Vagina (tissue), 2 donors: ENCODE results near the gene NT5DC1.

Source experiments
- POLR2AphosphoS5 ChIP-seq, 2 donors: sonication (generic); formaldehyde crosslinking; IDR thresholded peaks; one replicate each; pipeline ENCODE4 v1.9.0; 2017; ENCODE audit warnings: antibody characterized with exemption in 2 of 2, mild to moderate bottlenecking in 2 of 2, low read depth in 1 of 2; ENCODE audit not compliant: insufficient read depth in 1 of 2
- TF ChIP-seq, protein P1 (sequence below), 3 experiments: fragments of 450-650 bp in 2 of 3; fragments of 200-600 bp in 1 of 3; sonication (generic) in 1 of 3; IDR thresholded peaks; one replicate each; pipeline ENCODE4 v1.5.1; 2017 to 2019; ENCODE audit warnings: antibody characterized with exemption in 3 of 3, mild to moderate bottlenecking in 2 of 3, moderate library complexity in 2 of 3

DNA sequence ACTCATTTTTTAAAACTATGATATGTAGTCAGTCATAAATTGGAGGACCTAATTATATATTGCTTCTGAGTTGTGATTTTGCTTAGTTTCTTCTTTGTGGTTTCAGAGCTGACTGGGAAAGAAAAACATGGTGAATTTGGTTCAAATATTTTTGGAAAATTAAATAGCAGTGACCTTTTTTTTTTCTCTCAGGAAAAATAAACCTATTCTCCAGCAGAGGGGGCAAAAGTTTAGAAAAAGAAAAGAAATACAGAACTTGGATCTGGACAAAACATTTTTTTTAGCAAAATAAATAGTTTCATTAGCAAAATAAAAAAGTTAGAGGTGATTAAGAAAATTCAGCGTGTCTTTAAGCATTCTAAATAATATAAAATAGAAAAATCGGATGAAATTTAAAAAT, 15.1 kb downstream of the NT5DC1 start:
- TF ChIP-seq, protein P1, sequence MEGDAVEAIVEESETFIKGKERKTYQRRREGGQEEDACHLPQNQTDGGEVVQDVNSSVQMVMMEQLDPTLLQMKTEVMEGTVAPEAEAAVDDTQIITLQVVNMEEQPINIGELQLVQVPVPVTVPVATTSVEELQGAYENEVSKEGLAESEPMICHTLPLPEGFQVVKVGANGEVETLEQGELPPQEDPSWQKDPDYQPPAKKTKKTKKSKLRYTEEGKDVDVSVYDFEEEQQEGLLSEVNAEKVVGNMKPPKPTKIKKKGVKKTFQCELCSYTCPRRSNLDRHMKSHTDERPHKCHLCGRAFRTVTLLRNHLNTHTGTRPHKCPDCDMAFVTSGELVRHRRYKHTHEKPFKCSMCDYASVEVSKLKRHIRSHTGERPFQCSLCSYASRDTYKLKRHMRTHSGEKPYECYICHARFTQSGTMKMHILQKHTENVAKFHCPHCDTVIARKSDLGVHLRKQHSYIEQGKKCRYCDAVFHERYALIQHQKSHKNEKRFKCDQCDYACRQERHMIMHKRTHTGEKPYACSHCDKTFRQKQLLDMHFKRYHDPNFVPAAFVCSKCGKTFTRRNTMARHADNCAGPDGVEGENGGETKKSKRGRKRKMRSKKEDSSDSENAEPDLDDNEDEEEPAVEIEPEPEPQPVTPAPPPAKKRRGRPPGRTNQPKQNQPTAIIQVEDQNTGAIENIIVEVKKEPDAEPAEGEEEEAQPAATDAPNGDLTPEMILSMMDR (IDR thresholded peaks at IDR 0.05): no peak
- no peak for TF ChIP-seq POLR2AphosphoS5 (IDR thresholded peaks at IDR 0.05; ENCODE audit: insufficient read depth in 1 of 2, low read depth in 1 of 2)
